Upper lobe of right lung (tissue), 1 donor: ENCODE results near the gene PTPN22. TPM values are rescaled to one million over a fixed set of nuclear protein-coding genes. Genes with fewer than 3 reads are reported as not detected.

ENCODE experiments used
- ATAC-seq: fragments of 200-7000 bp; cut with Tn5 transposase; one replicate; pipeline ENCODE4 v1.9.1; 2020; ENCODE audit warnings: mild to moderate bottlenecking, moderate library complexity
- DNase-seq: peaks from one replicate; pipeline ENCODE4 v3.0.0-alpha.2; 2020
- H3K27ac ChIP-seq: fragments of 200-600 bp; one replicate; pipeline ENCODE4 v1.8.0; 2022
- H3K27me3 ChIP-seq: fragments of 200-600 bp; one replicate; pipeline ENCODE4 v1.8.0; 2022; ENCODE audit warnings: mild to moderate bottlenecking
- H3K36me3 ChIP-seq: fragments of 200-600 bp; one replicate; pipeline ENCODE4 v1.8.0; 2022
- H3K4me1 ChIP-seq: fragments of 200-600 bp; one replicate; pipeline ENCODE4 v1.8.0; 2022
- H3K4me3 ChIP-seq: fragments of 200-600 bp; one replicate; pipeline ENCODE4 v1.8.0; 2022; ENCODE audit warnings: mild to moderate bottlenecking
- H3K9me3 ChIP-seq: fragments of 200-600 bp; one replicate; pipeline ENCODE4 v1.8.0; 2022
- intact Hi-C: fragments of 100-400 bp; cut with DNase I; formaldehyde crosslinking; loops from one replicate; pipeline ENCODE4 v1.11.0; 2022
- total RNA-seq: library from RNA; stranded (reverse); fragmentation: NEBNext Ultra II Directional; extraction: Animal tissue kit (Norgen Biotek cat#: 25700); gene quantifications from one replicate; pipeline ENCODE4 v1.2.1, GENCODE V29; 2021
- TF ChIP-seq, protein P1 (sequence below): fragments of 200-600 bp; IDR thresholded peaks from one replicate; pipeline ENCODE4 v1.8.0; 2022; ENCODE audit warnings: antibody characterized with exemption
- donor health status: DM: no; HTN: yes; CAD: no; lungs with severe emphysema.

The PTPN22 gene
- total RNA-seq, 1 donor from 2014 or later, result 12.2 TPM

DNA sequence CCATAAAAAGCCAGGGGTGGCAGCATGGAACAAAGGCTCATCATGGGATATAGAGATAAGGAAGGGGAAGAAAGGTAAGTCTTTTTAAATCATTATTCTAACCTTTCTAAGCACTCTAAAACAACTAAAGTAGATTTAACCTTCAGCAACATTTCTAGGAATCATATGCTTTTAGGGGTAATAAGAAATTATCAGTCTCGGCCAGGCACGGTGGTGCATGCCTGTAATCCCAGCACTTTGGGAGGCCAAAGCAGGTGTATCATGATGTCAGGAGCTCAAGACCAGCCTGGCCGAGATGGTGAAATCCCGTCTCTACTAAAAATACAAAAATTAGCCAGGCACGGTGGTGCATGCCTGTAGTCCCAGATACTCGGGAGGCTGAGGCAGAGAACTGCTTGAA lies 92.0 kb downstream of the PTPN22 start:
- no peak overlapping the region for H3K27ac ChIP-seq
- intact Hi-C loops, result no loop called here
- H3K4me1 ChIP-seq, result peaks cover 42% of the 10 kb centered on the region
- ATAC-seq, result no peak
- H3K36me3 ChIP-seq, result peaks cover 25% of the 10 kb centered on the region
- TF ChIP-seq, protein P1, sequence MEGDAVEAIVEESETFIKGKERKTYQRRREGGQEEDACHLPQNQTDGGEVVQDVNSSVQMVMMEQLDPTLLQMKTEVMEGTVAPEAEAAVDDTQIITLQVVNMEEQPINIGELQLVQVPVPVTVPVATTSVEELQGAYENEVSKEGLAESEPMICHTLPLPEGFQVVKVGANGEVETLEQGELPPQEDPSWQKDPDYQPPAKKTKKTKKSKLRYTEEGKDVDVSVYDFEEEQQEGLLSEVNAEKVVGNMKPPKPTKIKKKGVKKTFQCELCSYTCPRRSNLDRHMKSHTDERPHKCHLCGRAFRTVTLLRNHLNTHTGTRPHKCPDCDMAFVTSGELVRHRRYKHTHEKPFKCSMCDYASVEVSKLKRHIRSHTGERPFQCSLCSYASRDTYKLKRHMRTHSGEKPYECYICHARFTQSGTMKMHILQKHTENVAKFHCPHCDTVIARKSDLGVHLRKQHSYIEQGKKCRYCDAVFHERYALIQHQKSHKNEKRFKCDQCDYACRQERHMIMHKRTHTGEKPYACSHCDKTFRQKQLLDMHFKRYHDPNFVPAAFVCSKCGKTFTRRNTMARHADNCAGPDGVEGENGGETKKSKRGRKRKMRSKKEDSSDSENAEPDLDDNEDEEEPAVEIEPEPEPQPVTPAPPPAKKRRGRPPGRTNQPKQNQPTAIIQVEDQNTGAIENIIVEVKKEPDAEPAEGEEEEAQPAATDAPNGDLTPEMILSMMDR, result no peak
- no peaks in the 10 kb centered on the region for H3K9me3 ChIP-seq
- no peaks in the 10 kb centered on the region for H3K27me3 ChIP-seq
- H3K4me3 ChIP-seq, result no peak overlapping the region
- DNase-seq, result no peak

DNA sequence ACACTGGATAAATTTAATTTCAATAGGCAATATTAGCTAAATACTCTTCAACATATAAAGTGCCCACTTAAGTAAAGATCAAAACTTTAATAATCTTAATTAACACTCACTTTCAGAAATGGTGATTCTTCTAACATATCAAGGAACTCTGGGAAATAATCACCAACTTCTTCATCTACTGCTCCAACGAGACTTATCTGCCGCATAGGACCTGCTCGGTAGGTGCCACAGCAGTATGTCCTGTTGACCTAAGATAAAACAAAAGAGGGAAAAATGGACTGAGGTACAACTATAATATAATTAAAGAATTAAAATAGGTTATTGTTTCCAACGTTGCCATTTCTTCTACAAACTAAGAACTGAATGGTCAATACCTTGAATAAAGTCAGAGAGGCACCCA lies 94.0 kb downstream of the PTPN22 start:
- TF ChIP-seq, protein P1, result no peak
- intact Hi-C loops, result no loop called here
- peaks cover 22% of the 10 kb centered on the region for H3K4me1 ChIP-seq
- H3K9me3 ChIP-seq, result no peaks in the 10 kb centered on the region
- no peak for DNase-seq
- no peak for ATAC-seq
- no peak overlapping the region for H3K27ac ChIP-seq
- peaks cover 25% of the 10 kb centered on the region for H3K36me3 ChIP-seq
- H3K27me3 ChIP-seq, result no peaks in the 10 kb centered on the region
- no peak overlapping the region for H3K4me3 ChIP-seq

DNA sequence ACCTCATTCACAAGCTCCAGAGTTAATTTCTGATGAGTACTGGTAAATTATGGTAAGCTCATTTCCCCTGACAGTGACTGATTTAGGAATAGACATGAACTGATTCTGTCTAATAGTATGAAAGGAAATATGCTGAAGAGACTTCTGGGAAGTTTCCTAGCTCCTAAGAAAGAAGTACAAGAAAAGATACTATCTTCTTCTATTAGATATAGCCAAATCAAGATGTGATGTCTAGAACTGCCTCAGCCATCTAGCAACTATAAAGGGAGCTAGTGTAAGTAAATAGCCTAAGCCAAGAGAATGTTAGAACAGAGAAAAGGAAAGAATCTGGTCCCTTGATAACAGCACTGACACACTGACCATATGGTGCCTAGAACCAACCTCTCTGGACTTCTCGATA lies 101.5 kb downstream of the PTPN22 start:
- Histone ChIP-seq H3K4me1 (no peaks in the 10 kb centered on the region), H3K27me3 (no peaks in the 10 kb centered on the region), H3K27ac (no peak overlapping the region), H3K9me3 (no peaks in the 10 kb centered on the region), H3K36me3 (peaks cover 32% of the 10 kb centered on the region), H3K4me3 (no peak overlapping the region)
- intact Hi-C loops, result no loop called here
- ATAC-seq, result no peak
- DNase-seq, result no peak
- TF ChIP-seq, protein P1, result no peak

DNA sequence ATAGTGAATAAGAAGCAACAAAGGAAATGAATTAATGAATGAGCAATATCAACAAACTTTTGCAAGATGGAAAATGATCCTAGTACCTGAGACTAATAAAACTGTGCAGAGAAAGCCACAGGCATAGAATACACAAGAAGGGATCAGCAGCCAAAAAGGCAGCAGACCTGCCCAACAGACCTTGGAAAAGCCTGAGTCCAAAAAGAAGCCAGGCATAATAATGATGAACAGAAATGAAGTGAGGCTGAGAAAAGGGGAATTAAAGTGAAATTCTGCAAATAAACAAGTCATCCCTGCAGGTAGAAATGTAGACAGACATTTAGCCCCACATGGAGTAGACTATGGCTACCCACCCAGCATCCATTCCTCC lies 101.9 kb downstream of the PTPN22 start:
- H3K4me3 ChIP-seq, result no peak overlapping the region
- H3K4me1 ChIP-seq, result no peaks in the 10 kb centered on the region
- intact Hi-C loops, result no loop called here
- H3K36me3 ChIP-seq, result peaks cover 32% of the 10 kb centered on the region
- H3K27ac ChIP-seq, result no peak overlapping the region
- no peak for DNase-seq
- no peaks in the 10 kb centered on the region for H3K27me3 ChIP-seq
- no peak for ATAC-seq
- TF ChIP-seq, protein P1, result no peak
- H3K9me3 ChIP-seq, result no peaks in the 10 kb centered on the region

DNA sequence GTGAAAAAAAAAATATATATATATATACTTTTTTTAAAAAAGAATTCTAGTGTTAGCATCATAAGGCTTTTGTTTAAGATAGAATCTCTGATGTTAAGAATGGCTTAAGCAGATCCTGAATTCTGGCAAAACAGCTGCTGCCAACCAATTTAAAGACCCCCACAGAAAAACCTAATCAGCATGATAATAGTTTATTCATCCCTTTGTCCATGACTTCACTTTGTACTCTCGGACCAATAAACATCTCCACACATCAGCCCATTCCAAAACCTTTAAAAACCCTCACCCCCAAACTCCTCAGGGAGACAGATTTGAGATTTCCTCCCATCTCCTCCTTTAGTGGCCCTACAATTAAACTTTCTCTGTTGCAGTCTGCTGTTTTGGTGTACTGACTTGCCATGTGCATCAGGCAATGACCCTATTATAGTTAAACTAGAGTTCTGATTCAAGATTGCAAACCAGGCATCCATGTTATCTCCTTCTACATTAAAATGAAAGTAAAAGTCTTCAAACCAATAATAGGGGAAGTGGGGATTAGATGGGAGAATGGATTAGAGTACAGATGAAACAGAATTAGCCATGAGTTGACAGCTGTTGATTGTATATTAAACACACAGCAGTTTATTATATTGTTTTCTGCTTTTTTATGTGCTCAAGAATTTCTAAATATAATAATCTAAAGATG lies 102.5 kb downstream of the PTPN22 start:
- no peak overlapping the region for H3K4me3 ChIP-seq
- H3K4me1 ChIP-seq, result no peaks in the 10 kb centered on the region
- intact Hi-C loops, result no loop called here
- H3K27ac ChIP-seq, result no peak overlapping the region
- DNase-seq (no peak), ATAC-seq (no peak)
- no peaks in the 10 kb centered on the region for H3K27me3 ChIP-seq
- H3K36me3 ChIP-seq, result peaks cover 32% of the 10 kb centered on the region
- H3K9me3 ChIP-seq, result no peaks in the 10 kb centered on the region
- TF ChIP-seq, protein P1, result no peak
